GM18520 (cell line): ENCODE measurements around the gene AKT1S1.
A peak's percentile ranks its signal among the peaks of the same experiment; 100 is the strongest.
"Not testable (repeated sequence)": the region's sequence is repeated elsewhere in the genome, so short reads cannot be mapped to it uniquely, and the experiment has no call there.

Experiments
- ATAC-seq: cut with Tn5 transposase; IDR thresholded peaks from one replicate; pipeline ENCODE4 v1.9.1; 2021; ENCODE audit not compliant: unreplicated experiment

AKT1S1 gene

GRCh38 chr19:49877020-49877878 lies at the start of gene AKT1S1, which contains the start of gene TBC1D17:
Gene AKT1S1, minus strand, starts transcription at chr19:49877355. Its CDS starts 4,060 bp downstream, at chr19:49873295.
Gene TBC1D17, plus strand, starts transcription at chr19:49877702. Its CDS starts 22 bp downstream, at chr19:49877724.
- peak; percentile 63 for ATAC-seq

DNA sequence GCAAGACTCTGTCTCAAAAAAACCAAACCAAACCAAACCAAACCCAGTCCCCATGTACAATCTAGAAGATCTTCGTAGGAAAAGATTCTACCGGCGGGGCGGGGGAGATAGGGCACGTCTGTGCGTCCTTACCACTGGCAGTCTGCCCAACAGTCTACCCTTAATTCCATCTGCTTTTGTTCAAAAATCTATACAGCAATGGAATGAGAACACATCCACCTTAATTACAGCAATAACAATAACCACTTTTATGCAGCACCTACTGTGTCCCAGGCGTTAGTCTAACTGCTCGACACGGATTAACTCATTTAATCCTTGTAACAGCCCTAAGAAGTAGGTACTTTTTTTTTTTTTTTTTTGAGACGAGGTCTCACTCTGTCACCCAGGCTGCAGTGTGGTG lies 49.4 kb upstream of the AKT1S1 start:
- ATAC-seq, result no peak

- ATAC-seq, result no peak
These were observed 48.3 kb upstream of the AKT1S1 start for GRCh38 chr19:49925486-49925885.

GRCh38 chr19:49924881-49925210 lies 47.7 kb upstream of the AKT1S1 start:
- not testable (repeated sequence) for ATAC-seq

- ATAC-seq, result no peak
These were observed 47.1 kb upstream of the AKT1S1 start for GRCh38 chr19:49924004-49924880.

DNA sequence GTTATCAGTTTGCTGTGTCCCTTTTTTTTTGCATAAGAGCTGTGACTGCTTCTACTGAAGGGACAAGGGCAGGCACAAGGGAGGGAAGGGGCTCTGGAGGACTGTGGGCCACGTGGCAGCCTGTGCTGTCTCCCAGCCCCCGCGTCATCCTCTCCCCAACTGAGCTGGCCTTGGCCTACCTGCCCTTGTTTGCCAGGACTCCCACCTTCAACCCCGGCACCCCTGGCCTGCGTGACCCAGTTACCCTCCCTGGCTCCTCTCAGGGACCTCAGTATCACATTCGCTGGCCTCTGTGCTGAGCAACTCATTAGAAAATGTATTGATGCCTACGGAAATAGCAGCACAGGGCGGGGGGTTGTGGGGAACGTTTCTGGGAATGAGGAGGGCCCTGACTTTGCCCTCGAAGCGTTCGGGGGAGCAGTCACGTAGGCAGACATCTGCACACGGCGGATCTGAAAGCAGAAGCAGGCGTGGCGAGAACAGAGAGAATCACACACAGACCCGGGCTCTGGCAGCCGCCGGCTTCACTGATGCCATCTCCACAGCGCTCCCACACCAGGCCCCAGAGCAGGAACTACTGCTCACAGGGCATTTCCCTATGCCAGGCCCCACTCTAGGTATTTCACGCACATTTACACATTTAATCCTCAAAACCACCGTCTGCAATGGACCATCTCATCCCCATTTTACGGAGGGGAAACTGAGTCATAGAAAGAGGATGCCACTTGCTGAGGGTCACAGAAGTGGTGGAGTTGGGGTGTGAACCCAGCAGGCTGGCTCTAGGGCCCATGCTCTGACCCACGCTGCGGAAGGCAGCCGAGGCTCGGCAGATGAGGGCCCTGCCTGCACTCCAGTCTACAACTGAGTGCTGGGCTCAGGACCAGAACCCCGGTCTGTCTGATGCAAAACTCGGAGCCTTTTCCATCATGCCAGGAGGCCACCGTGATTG lies 46.2 kb upstream of the AKT1S1 start:
- ATAC-seq, result no peak

GRCh38 chr19:49921871-49922795 lies 45.0 kb upstream of the AKT1S1 start:
- no peak for ATAC-seq

DNA sequence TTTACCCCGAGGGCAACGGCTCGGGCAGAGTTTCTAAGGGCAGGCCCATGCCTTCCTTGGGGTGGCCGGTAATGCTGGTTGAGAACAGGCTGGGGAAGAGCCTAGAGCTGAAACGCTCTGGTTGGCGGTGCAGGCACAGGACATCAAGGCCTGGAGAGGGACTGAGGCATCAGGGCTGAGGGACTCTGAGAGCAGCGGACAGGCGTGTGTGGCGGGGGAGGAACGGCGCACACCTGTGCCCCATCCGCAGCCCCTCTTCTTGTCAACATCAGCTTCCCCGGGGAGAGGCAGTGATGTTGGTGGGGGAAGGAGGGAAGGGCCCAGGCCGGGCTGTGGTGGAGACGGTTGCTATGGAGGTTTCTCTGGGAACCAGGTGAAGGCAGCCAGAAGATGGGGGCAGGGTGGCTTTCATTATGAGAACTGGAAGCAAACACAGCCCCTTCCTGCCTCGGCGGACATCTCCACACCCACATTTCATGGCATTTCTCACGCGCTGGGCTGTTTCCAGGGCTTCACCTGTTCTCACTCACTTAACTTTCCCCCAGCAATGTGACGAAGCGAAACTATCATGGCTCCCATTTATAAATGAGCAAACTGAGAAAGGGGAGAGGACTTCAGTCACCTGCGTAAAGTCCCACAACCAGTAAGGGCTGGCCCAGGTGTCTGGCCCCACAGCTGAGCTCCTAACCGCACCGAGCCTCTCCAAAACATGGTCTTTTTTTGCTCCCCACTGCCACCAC lies 43.6 kb upstream of the AKT1S1 start:
- ATAC-seq, result no peak

- no peak for ATAC-seq
These were observed 40.9 kb upstream of the AKT1S1 start for GRCh38 chr19:49918089-49918488.

GRCh38 chr19:49916839-49917733 lies 39.9 kb upstream of the AKT1S1 start:
- no peak for ATAC-seq

DNA sequence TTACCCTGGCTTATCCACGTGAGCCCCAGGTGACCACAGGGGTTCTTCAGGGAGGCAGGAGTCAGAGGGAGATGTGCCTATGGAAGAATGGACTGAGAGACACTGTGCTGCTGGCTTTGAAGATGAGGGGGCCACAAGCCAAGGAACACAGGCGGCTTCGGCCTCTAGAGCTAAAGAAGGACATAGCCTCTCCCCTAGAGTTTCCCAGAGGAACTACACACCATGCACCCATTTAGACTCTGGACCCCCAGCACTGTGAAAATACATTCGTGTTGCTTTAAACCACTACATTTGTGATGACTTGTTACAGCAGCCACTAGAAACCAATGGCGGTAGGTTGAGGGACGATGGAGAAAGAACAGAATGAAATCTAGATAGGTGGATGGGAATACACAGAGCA lies 38.1 kb upstream of the AKT1S1 start:
- no peak for ATAC-seq

- no peak for ATAC-seq
These were observed 36.6 kb upstream of the AKT1S1 start for GRCh38 chr19:49913720-49914119.

GRCh38 chr19:49912965-49913685 lies 36.0 kb upstream of the AKT1S1 start:
- ATAC-seq, result no peak

- no peak for ATAC-seq
These were observed 34.4 kb upstream of the AKT1S1 start for GRCh38 chr19:49911381-49912145.

DNA sequence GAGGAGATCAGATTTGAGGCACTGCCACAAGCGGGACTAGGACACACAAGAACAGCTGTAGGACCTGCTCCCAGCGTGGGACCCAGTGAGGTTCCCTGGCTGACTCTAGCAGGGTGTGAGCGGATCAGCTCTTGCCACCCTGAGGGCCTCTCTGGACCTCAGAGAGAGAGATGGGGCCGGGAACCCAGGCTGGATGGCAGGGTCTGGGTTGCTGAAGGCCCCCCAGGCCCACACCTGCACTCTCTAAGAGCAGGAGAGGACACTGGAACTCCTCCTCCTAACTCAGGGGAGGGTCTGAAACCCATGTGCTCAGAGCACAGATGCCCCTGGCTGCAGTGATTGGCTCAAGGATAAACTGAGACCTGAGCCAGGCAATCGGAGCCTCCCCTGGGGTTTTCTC lies 33.0 kb upstream of the AKT1S1 start:
- no peak for ATAC-seq
